SK-N-SH treated with all-trans-retinoic acid at 6 μM for 48 hours (cell line): ENCODE results near the gene FARS2.

Experiments
- CSDC2 ChIP-seq: fragments of 250-450 bp; sonication (Bioruptor Pico); IDR thresholded peaks from 2 replicates; pipeline ENCODE4 v1.5.0; 2020; ENCODE audit warnings: mild to moderate bottlenecking, moderate library complexity
- ISL1 ChIP-seq: fragments of 250-450 bp; sonication (Bioruptor Pico); IDR thresholded peaks from 2 replicates; pipeline ENCODE4 v2.1.2; 2022; ENCODE audit warnings: mild to moderate bottlenecking, moderate library complexity
- TCF4 ChIP-seq: fragments of 250-450 bp; sonication (Bioruptor Pico); IDR thresholded peaks from 2 replicates; pipeline ENCODE4 v1.8.0; 2021; ENCODE audit warnings: mild to moderate bottlenecking, moderate library complexity, borderline replicate concordance
- ZFP3 ChIP-seq: fragments of 250-450 bp; sonication (Bioruptor Pico); IDR thresholded peaks from 2 replicates; pipeline ENCODE4 v1.5.0; 2020; ENCODE audit warnings: mild to moderate bottlenecking, moderate library complexity
- ZNF565 ChIP-seq: fragments of 450-650 bp; formaldehyde crosslinking; conservative IDR thresholded peaks from 2 replicates; pipeline ENCODE4 v1.5.0; 2020; ENCODE audit warnings: low read depth, mild to moderate bottlenecking, moderate library complexity

- TF ChIP-seq CSDC2 = no peak
- TF ChIP-seq ZNF565 = no peak
- no peak for TF ChIP-seq TCF4 (CRISPR knock-in tag)
- TF ChIP-seq ISL1 = no peak
- TF ChIP-seq ZFP3 (CRISPR knock-in tag) = no peak
These were observed 446.1 kb downstream of the FARS2 start for GRCh38 chr6:5707281-5708045.
